K562 (cell line): Measurements from ENCODE around the gene SLC25A10. TPM values are rescaled to one million over a fixed set of nuclear protein-coding genes. Genes with fewer than 3 reads are reported as not detected.

Experiments
- ARID1B ChIP-seq: fragments of 450-650 bp; IDR thresholded peaks from 2 replicates; pipeline ENCODE4 v1.6.1; 2016; ENCODE audit warnings: antibody characterized with exemption, mild to moderate bottlenecking, inconsistent platforms
- BRD4 ChIP-seq: fragments of 200-600 bp; sonication (generic); IDR thresholded peaks from 2 replicates; pipeline ENCODE4 v1.6.1; 2017; ENCODE audit warnings: inconsistent platforms
- ESRRA ChIP-seq: fragments of 450-650 bp; IDR thresholded peaks from 2 replicates; pipeline ENCODE4 v1.6.1; 2014; ENCODE audit warnings: low read depth, mild to moderate bottlenecking, moderate library complexity, borderline replicate concordance
- HEY1 ChIP-seq: fragments of 250-450 bp; sonication (Bioruptor Pico); IDR thresholded peaks from 2 replicates; pipeline ENCODE4 v1.5.0; 2020; ENCODE audit warnings: mild to moderate bottlenecking, moderate library complexity, borderline replicate concordance
- JUN ChIP-seq, 2 experiments: sonication (generic) in 1 of 2; formaldehyde crosslinking in 1 of 2; IDR thresholded peaks; 2 replicates each; pipeline versions ENCODE4 v1.6.1 to v1.8.0; 2012 to 2022; ENCODE audit warnings: borderline replicate concordance in 2 of 2, mild to moderate bottlenecking in 2 of 2, improper control_type of control experiment in 1 of 2, low read depth in 1 of 2, low read length in 1 of 2, missing genetic modification reagents in 1 of 2
- KHSRP ChIP-seq: fragments of 450-650 bp; IDR thresholded peaks from 2 replicates; pipeline ENCODE4 v1.6.1; 2017
- MED1 ChIP-seq: sonication (generic); formaldehyde crosslinking; IDR thresholded peaks from 2 replicates; pipeline ENCODE4 v1.8.1; 2023; ENCODE audit warnings: missing genetic modification reagents, borderline replicate concordance
- PCBP2 ChIP-seq: fragments of 200-400 bp; formaldehyde crosslinking; IDR thresholded peaks from 2 replicates; pipeline ENCODE4 v1.6.1; 2018; ENCODE audit warnings: low read length, low read depth, mild to moderate bottlenecking, moderate library complexity; ENCODE audit not compliant: poor library complexity, severe bottlenecking
- POLR2B ChIP-seq: fragments of 450-650 bp; IDR thresholded peaks from 2 replicates; pipeline ENCODE4 v1.6.1; 2018; ENCODE audit warnings: low read depth; ENCODE audit not compliant: partially characterized antibody
- RB1 ChIP-seq: fragments of 450-650 bp; IDR thresholded peaks from 2 replicates; pipeline ENCODE4 v1.6.1; 2017; ENCODE audit warnings: low read depth, mild to moderate bottlenecking
- ZNF644 ChIP-seq: fragments of 200-800 bp; sonication (Bioruptor generic); IDR thresholded peaks from 2 replicates; pipeline ENCODE4 v1.6.1; 2016; ENCODE audit warnings: low read depth, missing genetic modification characterization, missing compliant biosample characterization
- polyA plus RNA-seq, 8 experiments: library from polyadenylated mRNA; depleted of rRNA in 4 of 8; stranded (reverse) in 5 of 8; unstranded in 3 of 8; fragments of >200 nt; fragmentation: Nextera tagmentation in 2 of 8; fragmentation: Illumina TruSeq in 1 of 8; extraction: Ambion mirVana in 2 of 8; extraction: Trizol in 1 of 8; gene quantifications; 2 replicates each; pipeline versions ENCODE4 v1.2.1 to v1.2.3, GENCODE V29; 2011 to 2014; ENCODE audit warnings: inconsistent platforms in 1 of 8, missing spikeins in 1 of 8
- total RNA-seq, 7 experiments: library from RNA; depleted of rRNA in 6 of 7; stranded (reverse); fragments of >200 nt in 6 of 7; fragmentation: Illumina TruSeq in 2 of 7; extraction: Trizol in 2 of 7; gene quantifications; 2 replicates each; pipeline versions ENCODE4 v1.2.1 to v1.2.3, GENCODE V29; 2011 to 2021; ENCODE audit warnings: low replicate concordance in 1 of 7
- TF ChIP-seq, protein P1 (sequence below): fragments of 250-450 bp; sonication (Bioruptor Pico); IDR thresholded peaks from 2 replicates; pipeline ENCODE4 v1.8.0; 2022; ENCODE audit warnings: moderate library complexity, mild to moderate bottlenecking, inconsistent platforms
- TF ChIP-seq, protein P2 (sequence below), 3 experiments: fragments of 200-800 bp in 1 of 3; sonication (Bioruptor generic) in 1 of 3; sonication (generic) in 1 of 3; formaldehyde crosslinking in 1 of 3; IDR thresholded peaks; 2 replicates each; pipeline versions ENCODE4 v1.6.1 to v1.8.0; 2016 to 2022; ENCODE audit warnings: mild to moderate bottlenecking in 2 of 3, missing compliant biosample characterization in 2 of 3, missing genetic modification characterization in 2 of 3, missing genetic modification reagents in 1 of 3
- TF ChIP-seq, protein P3 (sequence below), 3 experiments: IDR thresholded peaks in 2 of 3; conservative IDR thresholded peaks in 1 of 3; 2 replicates each; pipeline ENCODE4 v1.5.1; 2011 to 2012; ENCODE audit warnings: low read length in 3 of 3, mild to moderate bottlenecking in 3 of 3, control low read depth in 2 of 3, improper control_type of control experiment in 1 of 3, inconsistent platforms in 1 of 3, low read depth in 1 of 3, mixed read lengths in 1 of 3, moderate library complexity in 1 of 3; ENCODE audit not compliant: insufficient read depth in 2 of 3
- TF ChIP-seq, protein P4 (sequence below): fragments of 250-450 bp; sonication (Bioruptor Pico); IDR thresholded peaks from 2 replicates; pipeline ENCODE4 v1.8.0; 2021; ENCODE audit warnings: mild to moderate bottlenecking, moderate library complexity
- TF ChIP-seq, protein P5 (sequence below), 2 experiments: fragments of 450-650 bp; conservative IDR thresholded peaks; 2 replicates each; pipeline ENCODE4 v1.6.1; 2017; ENCODE audit warnings: mild to moderate bottlenecking in 2 of 2, moderate library complexity in 2 of 2
- TF ChIP-seq, protein P6 (sequence below): fragments of 250-450 bp; sonication (Bioruptor Pico); IDR thresholded peaks from 2 replicates; pipeline ENCODE4 v1.5.0; 2021

The SLC25A10 gene
- total and polyA plus RNA-seq, 9 of the 15 experiments (the other 6 are each of a cell fraction or from before 2014, with no cell fraction given): 0.10 to 85.6 (median 34.3) TPM

DNA sequence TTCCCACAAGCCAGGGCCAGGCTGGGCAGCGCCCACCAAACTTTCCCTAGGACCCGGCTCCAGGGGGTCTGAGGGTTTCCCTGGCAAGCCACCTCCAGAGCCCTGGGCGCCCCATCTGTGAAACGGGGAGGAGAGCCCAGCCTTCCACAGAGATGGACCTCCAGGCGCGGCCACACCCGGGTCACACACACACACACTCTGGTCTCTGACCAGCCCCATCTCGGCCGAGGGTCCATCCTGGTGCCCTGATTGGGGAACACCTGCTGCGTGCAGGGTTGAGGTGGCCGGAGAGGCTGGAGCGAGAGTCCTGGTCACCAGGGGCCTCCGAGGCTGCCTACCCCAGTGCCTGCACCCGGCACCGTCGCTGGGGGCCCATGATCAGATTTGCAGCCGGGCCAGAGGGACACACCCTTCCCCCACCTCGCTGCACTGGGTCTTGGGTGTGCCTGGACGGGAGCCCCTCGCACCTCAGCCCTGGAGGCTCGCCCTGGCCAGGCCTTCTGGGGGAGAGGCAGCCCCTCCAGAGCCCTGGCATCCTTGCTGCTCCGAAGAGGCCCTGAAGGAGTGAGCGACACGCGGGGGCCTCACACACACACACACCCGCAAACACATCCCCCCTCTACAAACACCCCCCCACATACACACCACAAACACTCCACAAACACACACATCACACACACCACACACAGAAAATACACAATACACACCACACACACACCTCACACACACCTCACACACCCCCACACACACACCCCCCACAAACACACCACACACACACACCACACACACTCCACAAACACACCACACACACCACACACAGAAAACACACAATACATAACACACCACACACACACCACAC is 29.7 kb downstream of the SLC25A10 start (continued):
- TF ChIP-seq, protein P1, sequence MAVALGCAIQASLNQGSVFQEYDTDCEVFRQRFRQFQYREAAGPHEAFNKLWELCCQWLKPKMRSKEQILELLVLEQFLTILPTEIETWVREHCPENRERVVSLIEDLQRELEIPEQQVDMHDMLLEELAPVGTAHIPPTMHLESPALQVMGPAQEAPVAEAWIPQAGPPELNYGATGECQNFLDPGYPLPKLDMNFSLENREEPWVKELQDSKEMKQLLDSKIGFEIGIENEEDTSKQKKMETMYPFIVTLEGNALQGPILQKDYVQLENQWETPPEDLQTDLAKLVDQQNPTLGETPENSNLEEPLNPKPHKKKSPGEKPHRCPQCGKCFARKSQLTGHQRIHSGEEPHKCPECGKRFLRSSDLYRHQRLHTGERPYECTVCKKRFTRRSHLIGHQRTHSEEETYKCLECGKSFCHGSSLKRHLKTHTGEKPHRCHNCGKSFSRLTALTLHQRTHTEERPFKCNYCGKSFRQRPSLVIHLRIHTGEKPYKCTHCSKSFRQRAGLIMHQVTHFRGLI (CRISPR knock-in tag): no peak
- TF ChIP-seq, protein P2, sequence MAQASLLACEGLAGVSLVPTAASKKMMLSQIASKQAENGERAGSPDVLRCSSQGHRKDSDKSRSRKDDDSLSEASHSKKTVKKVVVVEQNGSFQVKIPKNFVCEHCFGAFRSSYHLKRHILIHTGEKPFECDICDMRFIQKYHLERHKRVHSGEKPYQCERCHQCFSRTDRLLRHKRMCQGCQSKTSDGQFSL (CRISPR knock-in tag; IDR thresholded peaks at IDR 0.05): peak; percentile 83
- TF ChIP-seq, protein P2 (tag; IDR thresholded peaks at IDR 0.05): peak in 1 of 2 experiments; percentile 44; a peak in 1 of 4 replicates
- TF ChIP-seq PCBP2 (no peak), BRD4 (no peak), MED1 (no peak), ARID1B (0 out of 2 replicates have a peak, but pooled peaks have one; percentile 14), ZNF644 (tag) (no peak), POLR2B (no peak), JUN (IDR thresholded peaks at IDR 0.05; ENCODE audit: borderline replicate concordance, low read depth, low read length) (no peak), JUN (CRISPR knock-in tag; IDR thresholded peaks at IDR 0.05; ENCODE audit: borderline replicate concordance) (no peak), HEY1 (no peak), ESRRA (no peak), RB1 (no peak), KHSRP (no peak)
- TF ChIP-seq, protein P3, sequence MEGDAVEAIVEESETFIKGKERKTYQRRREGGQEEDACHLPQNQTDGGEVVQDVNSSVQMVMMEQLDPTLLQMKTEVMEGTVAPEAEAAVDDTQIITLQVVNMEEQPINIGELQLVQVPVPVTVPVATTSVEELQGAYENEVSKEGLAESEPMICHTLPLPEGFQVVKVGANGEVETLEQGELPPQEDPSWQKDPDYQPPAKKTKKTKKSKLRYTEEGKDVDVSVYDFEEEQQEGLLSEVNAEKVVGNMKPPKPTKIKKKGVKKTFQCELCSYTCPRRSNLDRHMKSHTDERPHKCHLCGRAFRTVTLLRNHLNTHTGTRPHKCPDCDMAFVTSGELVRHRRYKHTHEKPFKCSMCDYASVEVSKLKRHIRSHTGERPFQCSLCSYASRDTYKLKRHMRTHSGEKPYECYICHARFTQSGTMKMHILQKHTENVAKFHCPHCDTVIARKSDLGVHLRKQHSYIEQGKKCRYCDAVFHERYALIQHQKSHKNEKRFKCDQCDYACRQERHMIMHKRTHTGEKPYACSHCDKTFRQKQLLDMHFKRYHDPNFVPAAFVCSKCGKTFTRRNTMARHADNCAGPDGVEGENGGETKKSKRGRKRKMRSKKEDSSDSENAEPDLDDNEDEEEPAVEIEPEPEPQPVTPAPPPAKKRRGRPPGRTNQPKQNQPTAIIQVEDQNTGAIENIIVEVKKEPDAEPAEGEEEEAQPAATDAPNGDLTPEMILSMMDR (IDR thresholded peaks at IDR 0.05 in 2 of 3, conservative IDR thresholded peaks at IDR 0.05 in 1 of 3; ENCODE audit: insufficient read depth in 2 of 3, low read depth in 1 of 3, low read length in 3 of 3): no peak
- TF ChIP-seq, protein P4, sequence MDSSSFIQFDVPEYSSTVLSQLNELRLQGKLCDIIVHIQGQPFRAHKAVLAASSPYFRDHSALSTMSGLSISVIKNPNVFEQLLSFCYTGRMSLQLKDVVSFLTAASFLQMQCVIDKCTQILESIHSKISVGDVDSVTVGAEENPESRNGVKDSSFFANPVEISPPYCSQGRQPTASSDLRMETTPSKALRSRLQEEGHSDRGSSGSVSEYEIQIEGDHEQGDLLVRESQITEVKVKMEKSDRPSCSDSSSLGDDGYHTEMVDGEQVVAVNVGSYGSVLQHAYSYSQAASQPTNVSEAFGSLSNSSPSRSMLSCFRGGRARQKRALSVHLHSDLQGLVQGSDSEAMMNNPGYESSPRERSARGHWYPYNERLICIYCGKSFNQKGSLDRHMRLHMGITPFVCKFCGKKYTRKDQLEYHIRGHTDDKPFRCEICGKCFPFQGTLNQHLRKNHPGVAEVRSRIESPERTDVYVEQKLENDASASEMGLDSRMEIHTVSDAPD (CRISPR knock-in tag): no peak
- TF ChIP-seq, protein P5, sequence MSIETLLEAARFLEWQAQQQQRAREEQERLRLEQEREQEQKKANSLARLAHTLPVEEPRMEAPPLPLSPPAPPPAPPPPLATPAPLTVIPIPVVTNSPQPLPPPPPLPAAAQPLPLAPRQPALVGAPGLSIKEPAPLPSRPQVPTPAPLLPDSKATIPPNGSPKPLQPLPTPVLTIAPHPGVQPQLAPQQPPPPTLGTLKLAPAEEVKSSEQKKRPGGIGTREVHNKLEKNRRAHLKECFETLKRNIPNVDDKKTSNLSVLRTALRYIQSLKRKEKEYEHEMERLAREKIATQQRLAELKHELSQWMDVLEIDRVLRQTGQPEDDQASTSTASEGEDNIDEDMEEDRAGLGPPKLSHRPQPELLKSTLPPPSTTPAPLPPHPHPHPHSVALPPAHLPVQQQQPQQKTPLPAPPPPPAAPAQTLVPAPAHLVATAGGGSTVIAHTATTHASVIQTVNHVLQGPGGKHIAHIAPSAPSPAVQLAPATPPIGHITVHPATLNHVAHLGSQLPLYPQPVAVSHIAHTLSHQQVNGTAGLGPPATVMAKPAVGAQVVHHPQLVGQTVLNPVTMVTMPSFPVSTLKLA (conservative IDR thresholded peaks at IDR 0.05): no peak
- TF ChIP-seq, protein P6, sequence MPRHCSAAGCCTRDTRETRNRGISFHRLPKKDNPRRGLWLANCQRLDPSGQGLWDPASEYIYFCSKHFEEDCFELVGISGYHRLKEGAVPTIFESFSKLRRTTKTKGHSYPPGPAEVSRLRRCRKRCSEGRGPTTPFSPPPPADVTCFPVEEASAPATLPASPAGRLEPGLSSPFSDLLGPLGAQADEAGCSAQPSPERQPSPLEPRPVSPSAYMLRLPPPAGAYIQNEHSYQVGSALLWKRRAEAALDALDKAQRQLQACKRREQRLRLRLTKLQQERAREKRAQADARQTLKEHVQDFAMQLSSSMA (CRISPR knock-in tag): no peak
